ENCODE measurements around the gene RPL35.

The RPL35 gene

GRCh38 chr9:124875501-124875900, 13.7 kb upstream of the RPL35 start:
- DNase-seq = no peak

- no peak for DNase-seq
These were observed 11.9 kb upstream of the RPL35 start for GRCh38 chr9:124873664-124874063.

- no peak for DNase-seq
These were observed 9.4 kb upstream of the RPL35 start for GRCh38 chr9:124871156-124871561.

- DNase-seq = no peak
These were observed 9.0 kb upstream of the RPL35 start for GRCh38 chr9:124870723-124871122.

- peak; percentile 94 for DNase-seq
These were observed 8.3 kb upstream of the RPL35 start for GRCh38 chr9:124869986-124870560.

GRCh38 chr9:124869466-124869985, 7.8 kb upstream of the RPL35 start:
- peak; percentile 85 for DNase-seq

GRCh38 chr9:124868511-124869465, 7.0 kb upstream of the RPL35 start:
- peak; percentile 98 for DNase-seq

- DNase-seq = no peak
These were observed 1.7 kb upstream of the RPL35 start for GRCh38 chr9:124863371-124863871.

- DNase-seq = no peak
These were observed 995 bp downstream of the RPL35 start for GRCh38 chr9:124860582-124861341.

- DNase-seq = no peak
These were observed 1.8 kb downstream of the RPL35 start for GRCh38 chr9:124859803-124860581.

GRCh38 chr9:124858330-124859046, 3.3 kb downstream of the RPL35 start:
- no peak for DNase-seq

GRCh38 chr9:124857533-124858162, 4.1 kb downstream of the RPL35 start:
- DNase-seq = no peak

- DNase-seq = no peak
These were observed 5.6 kb downstream of the RPL35 start for GRCh38 chr9:124855944-124856765.

GRCh38 chr9:124855566-124855943, 6.2 kb downstream of the RPL35 start:
- no peak for DNase-seq

- no peak for DNase-seq
These were observed 6.9 kb downstream of the RPL35 start for GRCh38 chr9:124854822-124855221.

- no peak for DNase-seq
These were observed 7.6 kb downstream of the RPL35 start for GRCh38 chr9:124854161-124854560.

GRCh38 chr9:124853605-124854143, 8.1 kb downstream of the RPL35 start:
- DNase-seq = no peak

- DNase-seq = peak; percentile 93
These were observed 8.8 kb downstream of the RPL35 start, which contains the start of gene WDR38 for GRCh38 chr9:124852829-124853531. TSS of gene WDR38 (plus strand) at chr9:124853460. CDS start at chr9:124853532, 72 bp downstream.

All from activated effector memory CD4-positive, alpha-beta T cell treated with anti-CD3 and anti-CD28 coated beads, Interleukin-2, amount 50 U/mL, for 16 hours (primary cell).